Endothelial cell of umbilical vein (primary cell): ENCODE data around the gene RIMS4. TPM values are rescaled to one million over a fixed set of nuclear protein-coding genes. Genes with fewer than 3 reads are reported as not detected.

Source experiments
- BruUV-seq: library from RNA; stranded (reverse); fragments of 400-500 nt; replicated peaks from 2 replicates; lab custom pipeline; 2021; lab: Mats Ljungman, UMichigan
- CTCF ChIA-PET: fragments of 300-600, 350-600 bp; sonication (Branson Sonifier 250); formaldehyde crosslinking; loops from one replicate; lab custom pipeline; 2021; ENCODE audit warnings: antibody characterized with exemption, inconsistent platforms; lab: Charles Lee
- POLR2A ChIA-PET: fragments of 300-600, 350-600 bp; sonication (Branson Sonifier 250); formaldehyde crosslinking; loops from one replicate; lab custom pipeline; 2021; ENCODE audit warnings: antibody characterized with exemption, inconsistent platforms; lab: Charles Lee
- DNase-seq: peaks from one replicate; pipeline ENCODE4 v3.0.0-alpha.2; 2011; ENCODE audit warnings: low read depth, low spot score
- FAIRE-seq: peaks from 2 replicates; lab custom pipeline; 2011; peaks lifted over from hg19 to GRCh38; lab: Jason Lieb, UNC
- H2AFZ ChIP-seq: 2 replicates; pipeline ENCODE4 v1.6.0; 2012; ENCODE audit warnings: low read depth, low read length, control low read depth, inconsistent platforms
- H3K27ac ChIP-seq: 2 replicates; pipeline ENCODE4 v1.5.1; 2011; ENCODE audit warnings: low read depth, mild to moderate bottlenecking, control low read depth, low read length, moderate library complexity; ENCODE audit not compliant: insufficient read depth
- H3K27me3 ChIP-seq, 2 experiments: 2 replicates each; pipeline versions ENCODE4 v1.6.0 to v1.6.1; 2011; ENCODE audit warnings: low read length in 2 of 2, mixed read lengths in 1 of 2; ENCODE audit not compliant: control insufficient read depth in 2 of 2, insufficient read depth in 2 of 2
- H3K36me3 ChIP-seq, 2 experiments: 2 replicates in 1 of 2; 3 replicates in 1 of 2; pipeline ENCODE4 v1.5.1; 2011; ENCODE audit warnings: low read length in 2 of 2, mild to moderate bottlenecking in 1 of 2, moderate library complexity in 1 of 2; ENCODE audit not compliant: control insufficient read depth in 2 of 2, insufficient read depth in 2 of 2; ENCODE audit errors: extremely low read depth in 1 of 2
- H3K4me1 ChIP-seq: 3 replicates; pipeline ENCODE4 v1.5.1; 2011; ENCODE audit warnings: mild to moderate bottlenecking, low read length; ENCODE audit not compliant: control insufficient read depth, insufficient read depth; ENCODE audit errors: extremely low read depth
- H3K4me2 ChIP-seq: 2 replicates; pipeline ENCODE4 v1.6.1; 2011; ENCODE audit warnings: low read length, control low read depth, mixed read lengths; ENCODE audit not compliant: insufficient read depth
- H3K4me3 ChIP-seq, 3 experiments: fragments of 200-600 bp in 1 of 3; sonication (generic), shearing (Covaris generic) in 1 of 3; replicated peaks in 1 of 3; 2 replicates each; pipeline ENCODE4 v1.5.1; 2011 to 2016; ENCODE audit warnings: control low read depth in 3 of 3, low read length in 3 of 3, mild to moderate bottlenecking in 2 of 3, inconsistent platforms in 1 of 3, low read depth in 1 of 3, moderate library complexity in 1 of 3; ENCODE audit not compliant: insufficient read depth in 1 of 3
- H3K79me2 ChIP-seq: 2 replicates; pipeline ENCODE4 v1.6.0; 2012; ENCODE audit warnings: low read length, inconsistent platforms; ENCODE audit not compliant: control insufficient read depth, insufficient read depth
- H3K9ac ChIP-seq: replicated peaks from 2 replicates; pipeline ENCODE3; 2011; ENCODE audit warnings: low read length, control low read depth; ENCODE audit not compliant: insufficient read depth; ENCODE audit errors: extremely low read depth
- H3K9me1 ChIP-seq: replicated peaks from 3 replicates; pipeline ENCODE4 v1.6.0; 2011; ENCODE audit warnings: mild to moderate bottlenecking, low read length; ENCODE audit not compliant: control insufficient read depth, insufficient read depth; ENCODE audit errors: extremely low read depth
- H3K9me3 ChIP-seq: replicated peaks from 2 replicates; pipeline ENCODE4 v1.5.1; 2012; ENCODE audit warnings: low read length, inconsistent platforms; ENCODE audit not compliant: control insufficient read depth, insufficient read depth
- H4K20me1 ChIP-seq: replicated peaks from 2 replicates; pipeline ENCODE3; 2011; ENCODE audit warnings: mild to moderate bottlenecking, low read length; ENCODE audit not compliant: control insufficient read depth, insufficient read depth; ENCODE audit errors: extremely low read depth
- GATA2 ChIP-seq: IDR thresholded peaks from 2 replicates; pipeline ENCODE4 v1.7.0; 2011; ENCODE audit warnings: low read depth, mild to moderate bottlenecking, moderate library complexity, mixed read lengths, low read length; ENCODE audit not compliant: insufficient read length, insufficient read depth
- JUN ChIP-seq: IDR thresholded peaks from 2 replicates; pipeline ENCODE4 v1.6.1; 2011; ENCODE audit warnings: borderline replicate concordance, low read depth; ENCODE audit not compliant: insufficient read length, insufficient read depth
- MYC ChIP-seq: IDR thresholded peaks from one replicate; pipeline ENCODE4 v1.6.1; 2011; ENCODE audit warnings: mild to moderate bottlenecking, low read depth, low read length
- dilution Hi-C: fragments of 300-500 bp; cut with MboI; formaldehyde crosslinking; loops from one replicate; pipeline ENCODE4 v1.15.0; 2019; ENCODE audit warnings: low sequenced_read_pairs; ENCODE audit not compliant: extremely low pct_ligation_motif_present
- intact Hi-C: fragments of 100-400 bp; cut with micrococcal nuclease; formaldehyde crosslinking; loops from one replicate; pipeline ENCODE4 v1.10.0; 2022
- polyA plus RNA-seq, 4 experiments: library from polyadenylated mRNA; depleted of rRNA in 3 of 4; stranded (reverse) in 3 of 4; unstranded in 1 of 4; fragments of >200 nt; gene quantifications; 2 replicates each; pipeline versions ENCODE4 v1.2.1 to v1.2.3, GENCODE V29; 2011 to 2012; ENCODE audit warnings: missing spikeins in 1 of 4
- total RNA-seq: library from RNA; stranded (reverse); gene quantifications from 2 replicates; pipeline ENCODE4 v1.2.3, GENCODE V29; 2021
- TF ChIP-seq, protein P1 (sequence below), 2 donors: IDR thresholded peaks; 1 replicate in 1 of 2; 2 replicates in 1 of 2; pipeline ENCODE4 v1.5.1; 2011; ENCODE audit warnings: low read length in 2 of 2, mild to moderate bottlenecking in 2 of 2, moderate library complexity in 2 of 2, control low read depth in 1 of 2, inconsistent platforms in 1 of 2, low read depth in 1 of 2; ENCODE audit not compliant: insufficient read depth in 1 of 2; ENCODE audit errors: extremely low read depth in 1 of 2
- TF ChIP-seq, protein P2 (sequence below): IDR thresholded peaks from 2 replicates; pipeline ENCODE4 v1.6.1; 2011; ENCODE audit not compliant: insufficient read depth, insufficient read length

The RIMS4 gene
- total and polyA plus RNA-seq, 2 donors (not counting 3 experiments of a cell fraction or from before 2014, with no cell fraction given): not detected

DNA sequence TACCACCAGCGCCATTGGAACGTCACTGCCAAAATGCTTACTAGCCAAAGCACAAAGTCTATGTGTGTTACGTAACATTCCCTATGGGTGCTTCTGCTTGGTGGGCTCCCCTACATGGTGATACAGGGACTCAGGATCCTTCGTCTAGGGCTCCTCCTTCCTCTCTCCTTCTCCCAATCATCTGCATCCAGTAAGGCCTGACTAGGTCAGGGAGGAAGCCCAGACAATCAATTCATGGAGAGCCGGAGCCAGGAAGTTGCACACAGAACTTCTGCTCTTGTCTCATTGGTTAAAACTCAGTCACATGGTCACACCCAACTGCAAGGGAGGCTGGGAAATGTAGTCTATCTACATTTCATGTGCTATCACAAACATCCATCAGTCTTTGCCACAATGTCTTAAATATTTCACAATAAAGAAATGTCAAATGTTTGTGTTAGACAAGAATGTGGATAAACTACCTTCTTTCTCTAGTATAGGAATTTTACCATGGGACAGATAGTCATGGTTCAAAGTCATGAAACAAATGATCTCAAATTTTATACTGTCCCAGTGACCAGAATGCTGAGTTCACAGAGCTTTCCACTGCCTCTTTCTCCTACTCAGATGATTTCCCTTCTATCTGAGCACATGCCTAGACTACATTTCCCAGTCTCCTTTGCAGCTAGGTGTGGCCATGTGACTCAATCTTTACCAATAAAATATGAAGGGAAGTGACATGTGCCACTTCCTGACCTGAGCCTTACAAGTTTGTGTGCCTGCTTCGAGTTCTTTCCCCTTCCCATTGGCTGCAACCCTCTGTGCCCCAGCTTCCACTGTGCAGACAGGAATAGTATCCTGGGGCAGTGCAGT is 74.0 kb downstream of the RIMS4 start:
- H3K4me2 ChIP-seq: peak overlapping the region; percentile 8
- no TSS peak for BruUV-seq

DNA sequence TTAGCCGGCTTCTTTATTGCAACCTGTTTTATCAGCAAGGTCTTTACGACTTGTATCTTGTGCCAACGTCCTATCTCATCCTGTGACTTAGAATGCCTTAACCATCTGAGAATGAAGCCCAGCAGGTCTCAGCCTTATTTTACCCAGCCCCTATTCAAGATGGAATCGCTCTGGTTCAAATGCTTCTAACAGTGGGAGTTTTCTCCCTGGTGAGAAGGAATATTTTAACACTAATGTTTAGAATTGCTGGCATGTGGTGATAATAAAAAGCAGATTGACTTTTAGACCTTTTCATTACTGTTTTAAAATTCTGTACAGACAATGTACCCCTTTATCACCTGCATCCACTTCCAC is 74.6 kb downstream of the RIMS4 start:
- no peak overlapping the region for H3K27ac ChIP-seq
- no peak overlapping the region for H3K9ac ChIP-seq
- H3K9me1 ChIP-seq: no peaks in the 10 kb centered on the region
- TF ChIP-seq MYC (no peak), JUN (no peak)
- TF ChIP-seq, protein P1, sequence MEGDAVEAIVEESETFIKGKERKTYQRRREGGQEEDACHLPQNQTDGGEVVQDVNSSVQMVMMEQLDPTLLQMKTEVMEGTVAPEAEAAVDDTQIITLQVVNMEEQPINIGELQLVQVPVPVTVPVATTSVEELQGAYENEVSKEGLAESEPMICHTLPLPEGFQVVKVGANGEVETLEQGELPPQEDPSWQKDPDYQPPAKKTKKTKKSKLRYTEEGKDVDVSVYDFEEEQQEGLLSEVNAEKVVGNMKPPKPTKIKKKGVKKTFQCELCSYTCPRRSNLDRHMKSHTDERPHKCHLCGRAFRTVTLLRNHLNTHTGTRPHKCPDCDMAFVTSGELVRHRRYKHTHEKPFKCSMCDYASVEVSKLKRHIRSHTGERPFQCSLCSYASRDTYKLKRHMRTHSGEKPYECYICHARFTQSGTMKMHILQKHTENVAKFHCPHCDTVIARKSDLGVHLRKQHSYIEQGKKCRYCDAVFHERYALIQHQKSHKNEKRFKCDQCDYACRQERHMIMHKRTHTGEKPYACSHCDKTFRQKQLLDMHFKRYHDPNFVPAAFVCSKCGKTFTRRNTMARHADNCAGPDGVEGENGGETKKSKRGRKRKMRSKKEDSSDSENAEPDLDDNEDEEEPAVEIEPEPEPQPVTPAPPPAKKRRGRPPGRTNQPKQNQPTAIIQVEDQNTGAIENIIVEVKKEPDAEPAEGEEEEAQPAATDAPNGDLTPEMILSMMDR (IDR thresholded peaks at IDR 0.05; ENCODE audit: extremely low read depth in 1 of 2, insufficient read depth in 1 of 2, low read depth in 1 of 2, low read length in 2 of 2): no peak
- TF ChIP-seq, protein P2, sequence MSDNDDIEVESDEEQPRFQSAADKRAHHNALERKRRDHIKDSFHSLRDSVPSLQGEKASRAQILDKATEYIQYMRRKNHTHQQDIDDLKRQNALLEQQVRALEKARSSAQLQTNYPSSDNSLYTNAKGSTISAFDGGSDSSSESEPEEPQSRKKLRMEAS: no peak
- DNase-seq (no peak), FAIRE-seq (no peak)
- no peaks in the 10 kb centered on the region for H3K9me3 ChIP-seq
- peak overlapping the region; percentile 91 for H2AFZ ChIP-seq
- H3K79me2 ChIP-seq: no peaks in the 10 kb centered on the region
- ChIA-PET POLR2A (no interaction called here), CTCF (interaction anchor here (1.1 to 7.5 kb wide), 2 partner anchors 52 to 91 kb away, joined by 3 to 310 read pairs; no protein-coding TSS in a partner anchor)
- H3K4me1 ChIP-seq: no peaks in the 10 kb centered on the region
- no peaks in the 10 kb centered on the region for H3K36me3 ChIP-seq
- dilution Hi-C loops: no loop called here
- H3K4me3 ChIP-seq: no peak overlapping the region
- intact Hi-C loops: loop anchor here (10.0 kb wide), 2 partner anchors 201 to 261 kb away; partner anchors contain the start of gene TTPAL
- BruUV-seq: no TSS peak
- no peaks in the 10 kb centered on the region for H4K20me1 ChIP-seq
- no peaks in the 10 kb centered on the region for H3K27me3 ChIP-seq
- H3K4me2 ChIP-seq: peak overlapping the region; percentile 8

More for the DNA sequence above, 74.0 kb downstream of the RIMS4 start:
- ChIA-PET CTCF (interaction anchor here (1.2 to 2.8 kb wide), 3 partner anchors 11 to 53 kb away, joined by 3 to 20 read pairs (median 3); no protein-coding TSS in a partner anchor), POLR2A (no interaction called here)
- FAIRE-seq (peak; percentile 87), DNase-seq (peak; percentile 79)
- Histone ChIP-seq H3K79me2 (no peaks in the 10 kb centered on the region), H3K4me1 (no peaks in the 10 kb centered on the region), H4K20me1 (no peaks in the 10 kb centered on the region), H3K36me3 (no peaks in the 10 kb centered on the region), H3K27me3 (peaks cover 0 to under 1% of the 10 kb centered on the region in 2 experiments), H3K9me3 (no peaks in the 10 kb centered on the region), H2AFZ (peak overlapping the region; percentile 91), H3K27ac (no peak overlapping the region), H3K9me1 (no peaks in the 10 kb centered on the region), H3K9ac (no peak overlapping the region), H3K4me3 (no peak overlapping the region)
- dilution Hi-C loops (no loop called here), intact Hi-C loops (loop anchor here (10.0 kb wide), 2 partner anchors 202 to 262 kb away; partner anchors contain the start of gene TTPAL)
- TF ChIP-seq GATA2: no peak
- TF ChIP-seq, protein P2: peak; percentile 77
